OCI-LY7 (cell line): ENCODE results near the gene EPB41L2. TPM values are rescaled to one million over a fixed set of nuclear protein-coding genes. Genes with fewer than 3 reads are reported as not detected.
"Not testable (repeated sequence)": the region's sequence is repeated elsewhere in the genome, so short reads cannot be mapped to it uniquely, and the experiment has no call there.

Experiments used
- BruUV-seq: library from RNA; stranded (reverse); fragments of 400-500 nt; replicated peaks from 2 replicates; lab custom pipeline; 2021; lab: Mats Ljungman, UMichigan
- CTCF ChIA-PET: fragments of 300-600 bp; sonication (Branson Sonifier 250); formaldehyde crosslinking; loops from one replicate; lab custom pipeline; 2022; ENCODE audit warnings: antibody characterized with exemption; ENCODE audit not compliant: unreplicated experiment; lab: Charles Lee
- POLR2A ChIA-PET: fragments of 300-600 bp; sonication (Branson Sonifier 250); formaldehyde crosslinking; loops from one replicate; lab custom pipeline; 2022; ENCODE audit warnings: antibody characterized with exemption; lab: Charles Lee
- DNase-seq: peaks from one replicate; pipeline ENCODE4 v3.0.0-alpha.2; 2015; ENCODE audit warnings: low spot score
- H2AFZ ChIP-seq: fragments of 200-600 bp; sonication (generic), shearing (Covaris generic); 2 replicates; pipeline ENCODE4 v1.6.1; 2014; ENCODE audit warnings: mild to moderate bottlenecking, antibody characterized with exemption, low read length, moderate library complexity
- H3K27ac ChIP-seq: fragments of 200-600 bp; sonication (generic); 2 replicates; pipeline ENCODE4 v1.5.1; 2014; ENCODE audit warnings: mixed run types, low read depth, mild to moderate bottlenecking, moderate library complexity, low read length, inconsistent platforms; ENCODE audit not compliant: poor library complexity, severe bottlenecking
- H3K36me3 ChIP-seq: fragments of 200-600 bp; sonication (generic); 2 replicates; pipeline ENCODE4 v1.6.1; 2014; ENCODE audit warnings: mild to moderate bottlenecking, antibody characterized with exemption, low read length, moderate library complexity, mixed read lengths; ENCODE audit not compliant: insufficient read depth
- H3K4me1 ChIP-seq: fragments of 200-600 bp; sonication (generic); 2 replicates; pipeline ENCODE4 v1.5.1; 2014; ENCODE audit warnings: mild to moderate bottlenecking, low read length; ENCODE audit not compliant: insufficient read depth, poor library complexity, severe bottlenecking
- H3K4me2 ChIP-seq: fragments of 200-600 bp; sonication (generic); 2 replicates; pipeline ENCODE4 v1.6.1; 2014; ENCODE audit warnings: mild to moderate bottlenecking, low read length
- H3K4me3 ChIP-seq: fragments of 200-600 bp; sonication (generic); 2 replicates; pipeline ENCODE4 v1.5.1; 2014; ENCODE audit warnings: mild to moderate bottlenecking, low read depth, low read length; ENCODE audit not compliant: poor library complexity, severe bottlenecking
- H3K79me2 ChIP-seq: fragments of 200-600 bp; sonication (generic); 2 replicates; pipeline ENCODE4 v1.6.1; 2016; ENCODE audit warnings: low read depth, mild to moderate bottlenecking, low read length, moderate library complexity, mixed read lengths; ENCODE audit not compliant: insufficient read depth
- H3K9me2 ChIP-seq: fragments of 200-600 bp; sonication (generic); 2 replicates; pipeline ENCODE4 v1.6.1; 2016; ENCODE audit warnings: mild to moderate bottlenecking, low read length, mixed read lengths; ENCODE audit not compliant: insufficient read depth
- H3K9me3 ChIP-seq: fragments of 200-600 bp; sonication (generic); 2 replicates; pipeline ENCODE4 v1.6.1; 2014; ENCODE audit warnings: mild to moderate bottlenecking, mixed run types, low read length, mixed read lengths
- H4K20me1 ChIP-seq: fragments of 200-600 bp; sonication (generic); 2 replicates; pipeline ENCODE4 v1.6.1; 2014; ENCODE audit warnings: mild to moderate bottlenecking, antibody characterized with exemption, low read length, moderate library complexity, mixed read lengths; ENCODE audit not compliant: insufficient read depth
- CTCF ChIP-seq: fragments of 200-600 bp; sonication (generic); conservative IDR thresholded peaks from 2 replicates; pipeline ENCODE4 v1.5.1; 2014; ENCODE audit warnings: mild to moderate bottlenecking, antibody characterized with exemption, low read length, moderate library complexity, mixed read lengths
- EZH2phosphoT487 ChIP-seq: fragments of 200-600 bp; sonication (generic); IDR thresholded peaks from 2 replicates; pipeline ENCODE4 v1.6.1; 2018; ENCODE audit warnings: low read depth, borderline replicate concordance, mild to moderate bottlenecking, mixed run types, antibody characterized with exemption, low read length, moderate library complexity, mixed read lengths
- intact Hi-C: fragments of 100-400 bp; cut with micrococcal nuclease; formaldehyde crosslinking; loops from one replicate; pipeline ENCODE4 v1.10.0; 2022; ENCODE audit not compliant: unreplicated experiment
- total RNA-seq, 2 experiments: library from RNA; depleted of rRNA in 1 of 2; stranded (reverse); fragments of >200 nt in 1 of 2; shearing (Covaris generic) in 1 of 2; gene quantifications; 2 replicates each; pipeline ENCODE4 v1.2.3, GENCODE V29; 2014 to 2022

The EPB41L2 gene
- total RNA-seq, 2 experiments from 2014 or later: 36.7 to 138 TPM

- 0 out of 2 replicates have a peak, but pooled peaks cover 3% of the 10 kb centered on the region for H4K20me1 ChIP-seq
- BruUV-seq: no TSS peak
- POLR2A ChIA-PET: interaction anchor here (0.9 to 2.2 kb wide), 5 partner anchors 9 to 106 kb away, joined by 3 to 7 read pairs (median 3); no protein-coding TSS in a partner anchor
Observed at GRCh38 chr6:131013495-131013894, 49.5 kb downstream of the EPB41L2 start.

GRCh38 chr6:131009790-131010189 lies 53.3 kb downstream of the EPB41L2 start:
- no TSS peak for BruUV-seq
- no peak overlapping the region for H3K27ac ChIP-seq
- DNase-seq: no peak
- ChIA-PET POLR2A (interaction anchor here (0.7 to 1.3 kb wide), 2 partner anchors 8 to 370 kb away, joined by 3 to 5 read pairs; no protein-coding TSS in a partner anchor), CTCF (no interaction called here)
- H3K4me2 ChIP-seq: no peak overlapping the region
- H3K36me3 ChIP-seq: peaks cover 11% of the 10 kb centered on the region; the same call in 1 of the 2 replicates
- H3K4me1 ChIP-seq: no peaks in the 10 kb centered on the region
- no peak overlapping the region for H2AFZ ChIP-seq
- H3K4me3 ChIP-seq: no peak overlapping the region
- H3K9me3 ChIP-seq: peaks cover 39% of the 10 kb centered on the region
- TF ChIP-seq EZH2phosphoT487 (no peak), CTCF (no peak)
- H4K20me1 ChIP-seq: no peaks in the 10 kb centered on the region
- intact Hi-C loops: no loop called here
- peaks cover 40% of the 10 kb centered on the region; the same call in 1 of the 2 replicates for H3K79me2 ChIP-seq
- H3K9me2 ChIP-seq: no peaks in the 10 kb centered on the region

More at GRCh38 chr6:131013495-131013894, 49.5 kb downstream of the EPB41L2 start:
- Histone ChIP-seq H3K9me2 (no peaks in the 10 kb centered on the region), H3K27ac (no peak overlapping the region), H3K4me1 (no peaks in the 10 kb centered on the region), H2AFZ (no peak overlapping the region), H3K36me3 (peaks cover 11% of the 10 kb centered on the region; the same call in 1 of the 2 replicates), H3K4me3 (no peak overlapping the region), H3K9me3 (peaks cover 21% of the 10 kb centered on the region), H3K4me2 (no peak overlapping the region), H3K79me2 (peaks cover 51% of the 10 kb centered on the region; the same call in 1 of the 2 replicates)
- intact Hi-C loops: no loop called here
- TF ChIP-seq CTCF (no peak), EZH2phosphoT487 (no peak)
- DNase-seq: no peak
- CTCF ChIA-PET: no interaction called here

- Histone ChIP-seq H3K36me3 (peaks cover 11% of the 10 kb centered on the region; the same call in 1 of the 2 replicates), H3K9me3 (peaks cover 39% of the 10 kb centered on the region), H3K79me2 (peaks cover 35% of the 10 kb centered on the region)
- POLR2A ChIA-PET: interaction anchor here (1.3 kb wide), 1 partner anchor 9 kb away, joined by 5 read pairs; no protein-coding TSS in a partner anchor
- H3K4me2 ChIP-seq, DNase-seq, BruUV-seq, H3K4me1 ChIP-seq, CTCF ChIA-PET, H4K20me1 ChIP-seq, intact Hi-C loops, H3K27ac ChIP-seq, H3K9me2 ChIP-seq, H2AFZ ChIP-seq, H3K4me3 ChIP-seq: not testable (repeated sequence)
Observed at GRCh38 chr6:131008965-131009364, 54.1 kb downstream of the EPB41L2 start.

- H3K4me2 ChIP-seq, H2AFZ ChIP-seq, H4K20me1 ChIP-seq, H3K4me3 ChIP-seq, intact Hi-C loops, H3K4me1 ChIP-seq, H3K27ac ChIP-seq, CTCF ChIA-PET, H3K9me2 ChIP-seq, BruUV-seq, POLR2A ChIA-PET, DNase-seq: not testable (repeated sequence)
- Histone ChIP-seq H3K36me3 (peaks cover 11% of the 10 kb centered on the region; the same call in 1 of the 2 replicates), H3K79me2 (peaks cover 36% of the 10 kb centered on the region), H3K9me3 (peaks cover 39% of the 10 kb centered on the region)
Observed at GRCh38 chr6:131007964-131008363, 55.1 kb downstream of the EPB41L2 start.
